Activated naive CD4-positive, alpha-beta T cell treated with anti-CD3 and anti-CD28 coated beads for 36 hours (primary cell): ENCODE measurements around the gene TMEM242. TPM values are rescaled to one million over a fixed set of nuclear protein-coding genes. Genes with fewer than 3 reads are reported as not detected.
A peak's percentile ranks its signal among the peaks of the same experiment; 100 is the strongest.

Experiments
- CTCF ChIA-PET: fragments of 350-600 bp; sonication (Branson Sonifier 250); formaldehyde crosslinking; loops from one replicate; lab custom pipeline; 2021; ENCODE audit warnings: antibody characterized with exemption; lab: Charles Lee
- DNase-seq: peaks from one replicate; pipeline ENCODE4 v3.0.0-alpha.2; 2020
- H3K27ac Mint-ChIP-seq: one replicate; pipeline ENCODE4 v1.8.0; 2021; ENCODE audit warnings: mild to moderate bottlenecking, mixed read lengths
- H3K27me3 Mint-ChIP-seq: one replicate; pipeline ENCODE4 v1.8.0; 2021; ENCODE audit warnings: low read depth, mixed read lengths
- H3K36me3 Mint-ChIP-seq: one replicate; pipeline ENCODE4 v1.8.0; 2021; ENCODE audit warnings: low read depth, mixed read lengths
- H3K4me1 Mint-ChIP-seq: one replicate; pipeline ENCODE4 v1.8.0; 2021; ENCODE audit warnings: low read depth, mixed read lengths
- H3K4me3 Mint-ChIP-seq: one replicate; pipeline ENCODE4 v1.8.0; 2021; ENCODE audit warnings: mild to moderate bottlenecking, moderate library complexity, mixed read lengths
- H3K9me3 Mint-ChIP-seq: one replicate; pipeline ENCODE4 v1.8.0; 2021; ENCODE audit warnings: mixed read lengths
- intact Hi-C: fragments of 100-400 bp; cut with micrococcal nuclease; formaldehyde crosslinking; loops from one replicate; pipeline ENCODE4 v1.15.1; 2023
- total RNA-seq, 2 experiments: library from RNA; stranded (reverse); gene quantifications; one replicate each; pipeline ENCODE4 v1.2.3, GENCODE V29; 2021

TMEM242 gene
- total RNA-seq, 2 experiments from 2014 or later: 9.3 to 10.3 TPM

DNA sequence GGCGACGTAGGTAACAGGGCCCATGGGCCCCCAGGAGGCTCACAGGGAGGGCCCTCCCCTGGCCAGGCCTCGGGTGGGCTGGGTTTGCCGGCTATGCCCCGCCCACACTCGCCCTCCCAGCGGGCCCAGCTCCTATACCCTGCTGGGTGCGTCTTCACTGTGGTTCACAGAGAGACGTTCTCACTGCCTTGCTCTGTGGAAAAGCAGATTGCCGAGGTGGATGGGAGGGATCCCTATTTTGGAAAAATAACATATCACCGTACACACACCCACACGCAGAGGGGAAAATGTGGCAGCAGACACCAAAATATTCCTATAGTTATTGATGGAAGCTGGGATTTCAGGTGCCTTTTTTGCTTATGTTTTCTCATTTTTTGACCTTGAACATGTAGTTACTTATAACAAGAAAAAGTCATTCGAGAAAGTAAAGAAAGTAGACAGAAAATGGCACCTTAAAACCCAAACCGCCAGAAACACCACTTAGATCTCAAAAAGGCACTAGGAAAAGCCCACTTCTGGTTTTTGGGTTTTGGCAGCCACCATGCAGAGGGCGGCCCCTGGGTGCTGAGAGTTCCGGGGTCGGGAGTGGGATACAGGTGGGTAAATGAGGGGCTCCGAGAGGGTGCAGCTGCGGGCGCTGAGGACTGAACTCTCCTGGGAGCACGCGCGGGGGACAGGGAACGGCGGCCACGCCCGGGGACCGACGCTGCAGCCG, 49.4 kb downstream of the TMEM242 start:
- Mint-ChIP-seq H3K9me3 (peaks cover 8% of the 10 kb centered on the region), H3K36me3 (no peaks in the 10 kb centered on the region), H3K4me1 (peaks cover 5% of the 10 kb centered on the region), H3K27me3 (no peaks in the 10 kb centered on the region), H3K4me3 (peak overlapping the region; percentile 80), H3K27ac (peak overlapping the region; percentile 75)
- CTCF ChIA-PET: interaction anchor here (0.5 to 2.2 kb wide), 3 partner anchors 38 to 1468 kb away, joined by 3 to 8 read pairs (median 6); no protein-coding TSS in a partner anchor
- intact Hi-C loops: loop anchor here (1.0 to 10.0 kb wide), 9 partner anchors 39 to 879 kb away; partner anchors contain the start of gene ARID1B
- DNase-seq: peak; percentile 63

DNA sequence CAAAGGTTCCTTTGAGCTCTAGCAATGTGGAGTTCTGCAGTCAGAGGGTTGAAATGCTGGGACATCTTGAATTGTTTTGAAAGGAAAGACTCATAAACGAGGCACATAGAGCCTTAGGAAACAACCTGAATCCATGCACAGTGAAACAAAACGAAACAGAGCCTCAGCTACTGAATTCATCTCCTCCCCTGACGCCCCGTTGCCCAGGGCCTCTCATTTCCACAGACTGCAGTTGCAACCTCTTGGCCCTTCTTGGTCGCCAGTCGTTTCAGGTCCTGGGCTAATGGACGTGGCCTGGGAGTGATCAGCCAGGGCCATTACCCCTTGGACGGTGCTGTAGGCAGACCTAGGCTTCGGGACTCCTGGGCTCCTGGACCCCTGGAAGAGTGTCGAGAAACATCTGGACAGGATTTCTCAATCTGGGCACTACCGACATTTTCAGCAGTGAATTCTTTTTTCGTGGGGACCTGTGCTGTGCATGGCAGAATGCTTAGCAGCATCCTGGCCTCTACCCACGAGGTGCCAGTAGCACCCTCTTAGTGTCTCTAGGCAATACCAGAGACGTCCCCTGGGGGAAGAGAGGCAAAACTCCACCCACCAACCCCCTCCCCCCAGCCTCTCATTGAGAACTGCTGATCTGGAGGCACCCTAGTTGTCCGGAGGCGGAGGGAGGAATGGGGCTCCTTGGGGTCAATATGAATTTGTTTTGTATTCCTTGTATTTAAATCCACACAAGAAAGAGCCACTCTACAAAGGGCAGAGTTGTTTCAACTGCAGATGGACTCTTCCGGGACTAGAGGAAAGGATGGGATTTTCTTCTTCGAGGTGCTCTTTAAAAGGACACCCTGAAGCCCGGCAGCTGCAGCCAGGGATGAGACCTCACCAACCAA, 50.2 kb downstream of the TMEM242 start:
- intact Hi-C loops: loop anchor here (5.0 to 10.0 kb wide), 3 partner anchors 311 to 878 kb away; partner anchors contain the start of gene ARID1B
- CTCF ChIA-PET: interaction anchor here (1.2 to 2.2 kb wide), 3 partner anchors 31 to 43 kb away, joined by 4 to 8 read pairs (median 6); no protein-coding TSS in a partner anchor
- H3K4me1 Mint-ChIP-seq: peaks cover 5% of the 10 kb centered on the region
- H3K36me3 Mint-ChIP-seq: no peaks in the 10 kb centered on the region
- peak overlapping the region; percentile 16 for H3K27ac Mint-ChIP-seq
- H3K4me3 Mint-ChIP-seq: peak overlapping the region; percentile 42
- no peaks in the 10 kb centered on the region for H3K27me3 Mint-ChIP-seq
- peaks cover 8% of the 10 kb centered on the region for H3K9me3 Mint-ChIP-seq
- DNase-seq: peak; percentile 38

DNA sequence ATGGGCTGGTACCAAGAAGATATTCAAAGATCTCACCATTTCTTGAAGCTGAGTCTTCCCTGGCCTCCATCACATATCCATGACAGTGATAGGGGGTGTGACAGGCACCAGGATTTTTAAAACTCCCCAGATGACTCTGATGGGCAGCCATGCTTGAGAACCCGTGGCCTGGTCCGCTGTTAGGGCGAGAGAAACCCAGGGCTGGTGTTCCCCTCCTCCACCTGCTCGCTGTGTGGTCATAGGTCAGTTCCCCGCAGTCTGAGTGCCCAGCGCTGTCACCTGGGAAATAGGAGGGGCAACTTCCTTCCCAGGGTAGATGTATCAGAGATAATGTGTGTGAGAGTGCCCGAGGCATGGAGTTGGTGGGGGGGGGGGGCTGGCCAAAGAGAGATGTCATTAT, 50.9 kb downstream of the TMEM242 start:
- no peak overlapping the region for H3K27ac Mint-ChIP-seq
- H3K4me3 Mint-ChIP-seq: no peak overlapping the region
- peaks cover 8% of the 10 kb centered on the region for H3K9me3 Mint-ChIP-seq
- no peak for DNase-seq
- no peaks in the 10 kb centered on the region for H3K27me3 Mint-ChIP-seq
- CTCF ChIA-PET: interaction anchor here (1.7 kb wide), 1 partner anchor 30 kb away, joined by 4 read pairs; no protein-coding TSS in a partner anchor
- peaks cover 5% of the 10 kb centered on the region for H3K4me1 Mint-ChIP-seq
- H3K36me3 Mint-ChIP-seq: no peaks in the 10 kb centered on the region
- intact Hi-C loops: loop anchor here (5.0 to 10.0 kb wide), 3 partner anchors 310 to 878 kb away; partner anchors contain the start of gene ARID1B

DNA sequence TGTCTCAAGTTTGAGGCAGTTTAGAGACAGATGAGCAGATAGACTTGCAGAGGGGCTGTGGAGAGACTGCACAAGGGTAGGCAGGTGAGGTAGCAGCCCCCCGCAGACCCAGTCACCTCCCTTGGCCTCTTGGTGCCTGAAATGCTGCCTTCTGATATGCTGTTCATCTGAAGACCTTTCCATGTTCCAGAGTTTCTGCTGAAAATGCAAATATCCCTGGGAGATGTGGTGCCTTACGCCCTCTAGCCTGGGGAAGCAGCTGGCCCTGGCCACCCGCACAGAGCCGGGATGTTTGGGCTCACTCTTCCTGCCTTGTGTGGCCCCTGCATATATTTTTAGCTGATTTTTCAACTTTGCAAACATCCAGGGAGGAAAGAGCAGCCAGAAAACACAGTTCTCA, 51.4 kb downstream of the TMEM242 start:
- no peak overlapping the region for H3K27ac Mint-ChIP-seq
- intact Hi-C loops: loop anchor here (5.0 to 10.0 kb wide), 3 partner anchors 310 to 877 kb away; partner anchors contain the start of gene ARID1B
- H3K9me3 Mint-ChIP-seq: peaks cover 8% of the 10 kb centered on the region
- CTCF ChIA-PET: interaction anchor here (1.7 kb wide), 1 partner anchor 30 kb away, joined by 4 read pairs; no protein-coding TSS in a partner anchor
- H3K27me3 Mint-ChIP-seq: no peaks in the 10 kb centered on the region
- no peak for DNase-seq
- no peaks in the 10 kb centered on the region for H3K36me3 Mint-ChIP-seq
- peaks cover 5% of the 10 kb centered on the region for H3K4me1 Mint-ChIP-seq
- H3K4me3 Mint-ChIP-seq: no peak overlapping the region

DNA sequence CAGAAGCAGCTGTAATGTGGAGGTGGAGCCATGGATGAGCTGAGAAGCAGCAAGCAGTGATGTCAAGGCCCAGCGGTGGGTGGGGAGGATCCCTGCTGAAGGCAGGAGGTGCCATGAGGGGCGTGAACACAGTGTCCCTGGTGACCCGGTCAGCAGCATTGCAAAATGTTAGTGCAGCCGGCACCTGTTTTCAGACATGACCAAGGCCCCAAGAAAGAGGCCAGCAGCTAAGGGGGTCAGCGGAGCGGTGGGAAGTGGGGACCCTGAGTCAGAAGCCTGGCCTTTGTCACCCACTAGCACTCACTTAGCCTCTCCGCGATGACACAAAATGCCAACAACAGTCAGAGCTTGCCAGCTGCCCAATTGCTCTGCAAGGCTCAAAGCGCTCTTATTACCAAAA, 51.9 kb downstream of the TMEM242 start:
- Mint-ChIP-seq H3K4me3 (no peak overlapping the region), H3K27ac (no peak overlapping the region), H3K27me3 (no peaks in the 10 kb centered on the region), H3K9me3 (peaks cover 8% of the 10 kb centered on the region), H3K36me3 (no peaks in the 10 kb centered on the region), H3K4me1 (peaks cover 5% of the 10 kb centered on the region)
- no peak for DNase-seq
- intact Hi-C loops: loop anchor here (5.0 to 10.0 kb wide), 3 partner anchors 309 to 877 kb away; partner anchors contain the start of gene ARID1B
- CTCF ChIA-PET: interaction anchor here (0.8 to 1.7 kb wide), 2 partner anchors 29 to 75 kb away, joined by 3 to 4 read pairs; no protein-coding TSS in a partner anchor

DNA sequence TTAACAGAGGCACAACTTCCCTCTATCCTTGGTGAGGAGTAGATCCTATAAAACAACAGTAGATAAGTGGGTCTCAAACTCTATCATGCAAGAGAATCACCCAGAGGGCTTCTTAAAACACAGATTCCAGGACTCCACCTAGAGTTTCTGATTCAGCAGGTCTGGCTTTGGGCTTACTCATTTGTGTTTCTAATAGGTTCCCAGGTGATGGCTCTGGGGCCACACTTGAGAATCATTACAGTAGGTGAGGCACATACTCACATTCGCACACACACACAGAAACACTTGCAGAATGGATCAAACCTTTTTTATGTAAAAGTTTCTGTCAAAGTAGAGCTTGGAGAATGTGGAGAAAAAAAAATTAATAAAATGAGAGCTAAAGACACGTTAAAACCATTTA, 52.4 kb downstream of the TMEM242 start:
- intact Hi-C loops: loop anchor here (5.0 to 10.0 kb wide), 3 partner anchors 309 to 876 kb away; partner anchors contain the start of gene ARID1B
- DNase-seq: no peak
- H3K4me3 Mint-ChIP-seq: no peak overlapping the region
- H3K27me3 Mint-ChIP-seq: no peaks in the 10 kb centered on the region
- H3K36me3 Mint-ChIP-seq: no peaks in the 10 kb centered on the region
- CTCF ChIA-PET: interaction anchor here (0.8 kb wide), 1 partner anchor 74 kb away, joined by 3 read pairs; no protein-coding TSS in a partner anchor
- no peak overlapping the region for H3K27ac Mint-ChIP-seq
- peaks cover 8% of the 10 kb centered on the region for H3K9me3 Mint-ChIP-seq
- H3K4me1 Mint-ChIP-seq: peaks cover 5% of the 10 kb centered on the region

DNA sequence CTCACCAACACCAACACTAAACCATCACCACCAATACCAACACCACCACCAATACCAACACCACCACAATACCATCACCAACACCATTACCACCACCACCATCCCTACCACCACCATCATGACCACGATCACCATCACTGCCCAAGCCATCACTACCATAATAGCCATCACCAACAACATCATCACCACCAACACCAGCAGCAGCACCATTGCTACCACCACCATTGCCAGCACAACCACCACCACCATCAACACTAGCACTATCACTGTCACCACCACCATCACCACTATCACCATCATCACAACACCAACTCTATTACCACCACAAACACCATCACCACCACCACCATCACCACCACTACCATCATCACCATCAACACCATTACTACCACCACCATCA, 53.0 kb downstream of the TMEM242 start:
- H3K36me3 Mint-ChIP-seq: no peaks in the 10 kb centered on the region
- H3K4me3 Mint-ChIP-seq: no peak overlapping the region
- intact Hi-C loops: loop anchor here (5.0 to 10.0 kb wide), 3 partner anchors 308 to 876 kb away; partner anchors contain the start of gene ARID1B
- H3K9me3 Mint-ChIP-seq: peaks cover 8% of the 10 kb centered on the region
- H3K4me1 Mint-ChIP-seq: peaks cover 5% of the 10 kb centered on the region
- CTCF ChIA-PET: no interaction called here
- H3K27ac Mint-ChIP-seq: no peak overlapping the region
- H3K27me3 Mint-ChIP-seq: no peaks in the 10 kb centered on the region
- DNase-seq: no peak

DNA sequence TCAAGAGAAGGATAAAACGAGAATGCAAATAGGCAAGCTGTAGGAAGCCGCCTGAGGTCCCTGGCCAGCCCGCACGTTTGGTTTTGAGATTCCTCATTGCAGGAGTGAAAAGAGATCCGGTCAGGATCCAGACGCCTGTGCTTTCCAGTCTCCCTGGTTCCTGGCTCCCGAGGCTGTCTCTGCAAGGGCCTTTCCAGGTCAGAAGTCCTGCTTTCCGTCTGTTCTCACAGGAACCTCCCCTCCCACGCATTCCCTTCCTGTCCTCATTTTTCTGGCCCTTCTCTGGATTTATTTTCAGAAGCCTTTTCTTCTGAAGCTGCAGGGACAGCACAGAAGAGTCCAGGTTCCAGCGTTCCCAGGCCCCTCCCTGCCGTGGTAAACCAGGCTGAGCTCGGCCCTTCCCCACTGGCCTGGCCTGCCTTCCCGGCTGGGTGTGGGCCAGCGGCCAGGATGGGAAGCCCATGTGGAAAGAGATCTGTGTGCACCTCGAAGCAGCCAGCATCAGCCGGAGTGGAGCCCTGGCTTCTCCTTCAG, 54.0 kb downstream of the TMEM242 start:
- Mint-ChIP-seq H3K4me1 (peaks cover 5% of the 10 kb centered on the region), H3K4me3 (no peak overlapping the region), H3K27ac (no peak overlapping the region), H3K9me3 (peaks cover 8% of the 10 kb centered on the region), H3K36me3 (no peaks in the 10 kb centered on the region), H3K27me3 (no peaks in the 10 kb centered on the region)
- intact Hi-C loops: no loop called here
- CTCF ChIA-PET: no interaction called here
- DNase-seq: no peak

DNA sequence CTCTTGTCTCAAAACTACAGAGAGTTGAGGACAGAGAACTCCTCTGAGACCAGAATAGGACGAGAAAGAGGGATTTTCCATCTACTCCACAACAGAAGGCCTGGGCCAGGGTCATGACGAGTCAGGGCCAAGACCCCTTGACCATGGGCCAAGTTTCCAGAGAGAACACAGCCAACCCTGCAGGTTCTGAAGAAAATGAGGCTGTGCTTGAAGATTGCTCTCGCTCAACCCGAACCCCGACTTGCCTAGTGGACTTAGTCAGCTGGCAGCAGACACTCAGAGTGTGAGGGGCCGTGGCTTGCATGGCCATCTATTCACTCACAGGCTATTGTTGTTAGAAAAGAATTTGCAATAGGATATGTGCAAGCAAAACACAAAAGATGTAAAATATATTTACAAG, 54.5 kb downstream of the TMEM242 start:
- H3K27ac Mint-ChIP-seq: no peak overlapping the region
- no peaks in the 10 kb centered on the region for H3K27me3 Mint-ChIP-seq
- no peak for DNase-seq
- CTCF ChIA-PET: no interaction called here
- peaks cover 3% of the 10 kb centered on the region for H3K4me1 Mint-ChIP-seq
- H3K4me3 Mint-ChIP-seq: no peak overlapping the region
- H3K9me3 Mint-ChIP-seq: peaks cover 8% of the 10 kb centered on the region
- intact Hi-C loops: no loop called here
- H3K36me3 Mint-ChIP-seq: no peaks in the 10 kb centered on the region

DNA sequence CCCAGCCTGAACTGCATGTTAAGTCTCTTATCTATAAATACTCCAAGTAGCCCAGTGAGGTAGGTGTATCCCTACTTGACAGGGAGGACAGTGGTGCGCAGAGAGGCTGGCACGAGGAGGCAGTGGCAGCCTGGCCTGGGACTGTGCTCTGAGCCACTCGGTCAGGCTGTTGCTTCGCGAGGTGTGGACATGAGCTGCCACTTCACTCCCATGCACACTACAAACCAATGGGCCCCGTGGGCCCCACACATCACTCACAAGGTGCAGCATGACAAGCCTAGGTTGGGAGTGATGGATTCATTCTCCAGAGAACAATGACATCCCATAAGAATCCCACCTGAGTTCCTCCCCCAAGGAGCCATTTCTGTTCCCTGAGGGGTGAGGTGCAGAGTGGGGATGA, 54.9 kb downstream of the TMEM242 start:
- Mint-ChIP-seq H3K9me3 (peaks cover 8% of the 10 kb centered on the region), H3K27me3 (no peaks in the 10 kb centered on the region), H3K4me1 (peaks cover 1% of the 10 kb centered on the region), H3K27ac (no peak overlapping the region), H3K36me3 (no peaks in the 10 kb centered on the region), H3K4me3 (no peak overlapping the region)
- CTCF ChIA-PET: no interaction called here
- intact Hi-C loops: no loop called here
- DNase-seq: no peak

DNA sequence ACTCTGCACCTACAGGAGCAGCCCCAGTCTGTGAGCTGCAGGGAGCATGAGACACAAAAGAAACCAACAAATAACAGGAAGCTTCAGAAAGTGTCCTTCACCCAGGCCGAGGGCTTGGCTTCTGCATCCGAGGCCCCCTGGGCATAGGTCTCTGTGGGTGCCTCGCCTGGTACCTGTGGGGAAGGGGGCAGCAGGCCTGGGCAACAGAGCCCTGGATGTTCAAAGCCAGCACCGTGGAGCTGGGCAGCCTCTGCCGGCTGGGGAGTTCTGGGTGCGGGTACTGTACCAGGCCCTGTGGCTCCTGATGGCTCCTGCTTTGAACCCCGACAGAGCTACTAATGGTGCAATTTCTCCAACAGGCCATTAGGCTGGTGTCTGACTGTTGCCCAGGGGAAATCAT, 55.7 kb downstream of the TMEM242 start:
- Mint-ChIP-seq H3K27me3 (no peaks in the 10 kb centered on the region), H3K9me3 (peaks cover 8% of the 10 kb centered on the region), H3K4me3 (no peak overlapping the region), H3K36me3 (no peaks in the 10 kb centered on the region), H3K27ac (no peak overlapping the region), H3K4me1 (no peaks in the 10 kb centered on the region)
- intact Hi-C loops: no loop called here
- CTCF ChIA-PET: no interaction called here
- no peak for DNase-seq
